NCI-H510A treated with DMSO at 0.1 percent for 48 hours (cell line): Measurements from ENCODE around the gene MAP3K21.

Source experiments
- DNase-seq: peaks from one replicate; lab custom pipeline; 2025; lab: John Stamatoyannopoulos, UW

MAP3K21 gene

GRCh38 chr1:233326319-233326718 is 1.2 kb upstream of the MAP3K21 start:
- no peak for DNase-seq

- DNase-seq: peak; percentile 91
Measured at GRCh38 chr1:233326811-233327650, 493 bp upstream of the MAP3K21 start.

GRCh38 chr1:233328142-233328921 is 808 bp downstream of the MAP3K21 start:
- DNase-seq: no peak

GRCh38 chr1:233331676-233332519 is 4.4 kb downstream of the MAP3K21 start:
- no peak for DNase-seq

GRCh38 chr1:233333086-233333485 is 5.6 kb downstream of the MAP3K21 start:
- DNase-seq: no peak

GRCh38 chr1:233334092-233334491 is 6.6 kb downstream of the MAP3K21 start:
- DNase-seq: no peak

GRCh38 chr1:233336554-233337456 is 9.3 kb downstream of the MAP3K21 start:
- DNase-seq: no peak

GRCh38 chr1:233337505-233337904 is 10.0 kb downstream of the MAP3K21 start:
- DNase-seq: no peak

- DNase-seq: no peak
Measured at GRCh38 chr1:233338102-233338501, 10.6 kb downstream of the MAP3K21 start.

GRCh38 chr1:233340031-233340555 is 12.6 kb downstream of the MAP3K21 start:
- DNase-seq: no peak

GRCh38 chr1:233340966-233341516 is 13.5 kb downstream of the MAP3K21 start:
- DNase-seq: no peak

- DNase-seq: no peak
Measured at GRCh38 chr1:233342086-233342485, 14.6 kb downstream of the MAP3K21 start.

GRCh38 chr1:233343262-233343661 is 15.7 kb downstream of the MAP3K21 start:
- no peak for DNase-seq

GRCh38 chr1:233347338-233347737 is 19.8 kb downstream of the MAP3K21 start:
- no peak for DNase-seq

- DNase-seq: no peak
Measured at GRCh38 chr1:233349137-233349536, 21.6 kb downstream of the MAP3K21 start.

- no peak for DNase-seq
Measured at GRCh38 chr1:233354983-233355382, 27.5 kb downstream of the MAP3K21 start.

- no peak for DNase-seq
Measured at GRCh38 chr1:233355841-233356704, 28.5 kb downstream of the MAP3K21 start.

- no peak for DNase-seq
Measured at GRCh38 chr1:233356705-233356987, 29.1 kb downstream of the MAP3K21 start.

- DNase-seq: no peak
Measured at GRCh38 chr1:233357595-233358397, 30.3 kb downstream of the MAP3K21 start.
